A549 treated with Mapracorat at 1 μM for 4 hours (cell line): ENCODE measurements around the gene BPIFA2. TPM values are rescaled to one million over a fixed set of nuclear protein-coding genes. Genes with fewer than 3 reads are reported as not detected.

Source experiments
- total RNA-seq: library from RNA; stranded (reverse); fragments of 200-300 nt; extraction: Qiagen RNA extraction; gene quantifications from 5 replicates; pipeline ENCODE4 v1.2.3, GENCODE V29; 2022

Gene BPIFA2
- total RNA-seq, result not detected in 5 replicates

DNA sequence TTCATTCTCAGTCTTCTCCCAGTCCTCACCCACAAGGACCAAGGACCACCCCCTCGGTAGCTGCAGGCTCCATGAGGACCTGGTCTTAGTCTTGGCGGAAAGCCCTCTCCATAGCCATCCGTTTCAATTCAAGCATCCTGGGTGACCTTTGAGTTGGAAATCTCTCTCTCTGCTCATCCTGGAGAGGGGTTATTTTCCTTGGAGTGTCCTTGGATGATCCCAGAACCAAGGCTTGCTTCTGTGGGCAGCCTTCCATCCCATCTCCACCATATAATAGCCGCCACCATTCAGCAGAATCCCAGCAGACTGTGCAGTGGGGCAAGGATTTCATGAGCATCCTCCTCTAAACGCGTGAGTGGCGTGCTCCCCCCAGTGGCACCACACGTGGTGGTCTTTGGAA lies at the start of gene BPIFA2:
TSS of gene BPIFA2 (plus strand) at position 301 of the 400 bp plus-strand sequence. CDS start 987 bp downstream, outside the sequence.

DNA sequence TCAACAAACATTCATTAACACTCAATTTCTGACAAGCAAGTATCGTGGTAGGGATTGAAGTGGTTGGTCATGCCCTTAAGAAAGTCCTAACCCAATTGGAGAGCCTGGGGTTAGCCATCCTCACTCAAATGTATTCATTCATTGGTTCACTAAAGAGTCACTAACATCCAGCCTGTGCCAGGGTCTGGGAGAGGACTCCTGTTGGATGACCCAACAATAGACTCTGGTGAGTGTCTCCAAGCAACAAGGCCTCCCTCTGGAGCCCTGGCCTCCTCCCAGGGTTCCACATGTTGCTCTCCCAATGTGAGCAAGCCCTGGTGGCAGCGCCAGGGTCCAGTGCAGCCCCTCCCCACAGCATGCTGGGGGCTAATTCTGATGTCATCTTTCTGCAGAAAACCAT lies 49.1 kb downstream of the BPIFA2 start, which contains the start of gene BPIFA3:
TSS of gene BPIFA3 (plus strand) at position 301 of the 400 bp plus-strand sequence. CDS start 185 bp downstream, outside the sequence.

Other genes starting within 250 kb of the BPIFA2 start
- not detected in 5 replicates for gene SUN5, start 163.7 kb upstream of the BPIFA2 start, total RNA-seq
- not detected in 5 replicates for gene BPIFB2, start 160.5 kb upstream of the BPIFA2 start, total RNA-seq
- not detected in 5 replicates for gene BPIFB6, start 136.5 kb upstream of the BPIFA2 start, total RNA-seq
- not detected in 5 replicates for gene BPIFB3, start 114.3 kb upstream of the BPIFA2 start, total RNA-seq
- gene BPIFB4, start 88.5 kb upstream of the BPIFA2 start, total RNA-seq, result not detected in 5 replicates
- gene BPIFA3, start 49.2 kb downstream of the BPIFA2 start, total RNA-seq, result not detected in 5 replicates
- not detected in 5 replicates for gene BPIFA1, start 67.8 kb downstream of the BPIFA2 start, total RNA-seq
- gene BPIFB1, start 115.1 kb downstream of the BPIFA2 start, total RNA-seq, result 0.10 to 0.17 TPM in 2 of 5 replicates, not detected in the others
- 30.3 to 32.6 TPM (median 31.6 TPM) in 5 replicates for gene CDK5RAP1, start 233.4 kb downstream of the BPIFA2 start, total RNA-seq